ENCODE results near the gene MBNL1.

The MBNL1 gene

DNA sequence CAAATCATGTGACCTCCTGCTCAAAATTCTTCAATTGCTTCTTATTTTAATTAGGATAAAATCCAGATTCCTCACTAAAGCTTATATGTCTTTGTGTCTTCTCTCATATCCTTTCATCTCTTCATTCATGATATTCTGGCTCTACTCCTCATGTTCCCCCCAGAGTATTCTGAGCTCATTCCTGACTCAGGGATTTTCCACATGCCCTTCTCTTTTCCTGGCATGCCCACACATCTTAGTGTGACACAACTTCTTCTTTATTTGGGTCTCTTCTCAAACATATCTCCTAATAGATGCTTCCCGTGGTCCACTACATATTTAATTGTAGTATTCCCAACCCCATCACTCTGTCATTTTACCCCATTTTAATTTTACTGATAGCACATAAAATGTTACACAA, 15.2 kb upstream of the MBNL1 start:
- peaks cover 3% of the 10 kb centered on the region for H3K4me1 ChIP-seq (ENCODE audit: control insufficient read depth, insufficient read depth, low read length, poor library complexity, severe bottlenecking)
- H3K36me3 ChIP-seq (ENCODE audit: control insufficient read depth, insufficient read depth, low read length), result no peaks in the 10 kb centered on the region
- 80 to 100% methylated on average over 1 of the region's 1 CpG for WGBS, 2 experiments (ENCODE audit: insufficient coverage in 2 of 2)
- no peaks in the 10 kb centered on the region for H3K9me3 ChIP-seq (ENCODE audit: control insufficient read depth, low read length)
- no peak overlapping the region for H3K27ac ChIP-seq (ENCODE audit: low read depth, low read length, severe bottlenecking)
- no peak overlapping the region for H3K4me3 ChIP-seq (ENCODE audit: extremely low read depth, insufficient read depth, low read length, poor library complexity, severe bottlenecking)

DNA sequence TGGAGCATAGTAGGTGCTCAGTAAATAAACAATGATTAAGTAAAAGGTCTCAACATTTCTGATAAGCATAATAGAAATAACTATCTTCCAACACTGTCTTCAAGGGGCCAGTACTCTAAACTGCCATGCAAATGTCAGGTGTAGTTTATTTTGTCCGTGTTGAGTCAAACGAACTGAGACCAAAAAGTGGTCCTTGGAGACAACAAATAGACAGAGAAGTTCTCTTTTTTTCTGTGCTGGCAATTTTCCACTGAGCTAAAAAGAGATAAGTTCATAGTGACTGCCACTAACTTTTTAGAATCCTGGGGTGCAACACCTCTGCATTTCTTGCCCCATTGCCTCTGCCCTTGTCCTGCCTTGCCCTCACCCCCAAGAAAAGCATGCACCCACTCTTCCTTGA, 14.7 kb upstream of the MBNL1 start:
- Histone ChIP-seq H3K4me3 (ENCODE audit: extremely low read depth, insufficient read depth, low read length, poor library complexity, severe bottlenecking) (no peak overlapping the region), H3K4me1 (ENCODE audit: control insufficient read depth, insufficient read depth, low read length, poor library complexity, severe bottlenecking) (peaks cover 8% of the 10 kb centered on the region), H3K27ac (ENCODE audit: low read depth, low read length, severe bottlenecking) (no peak overlapping the region), H3K9me3 (ENCODE audit: control insufficient read depth, low read length) (no peaks in the 10 kb centered on the region), H3K36me3 (ENCODE audit: control insufficient read depth, insufficient read depth, low read length) (no peaks in the 10 kb centered on the region)
- 90 to 93% methylated on average over 2 of the region's 2 CpGs for WGBS, 2 experiments (ENCODE audit: insufficient coverage in 2 of 2)

DNA sequence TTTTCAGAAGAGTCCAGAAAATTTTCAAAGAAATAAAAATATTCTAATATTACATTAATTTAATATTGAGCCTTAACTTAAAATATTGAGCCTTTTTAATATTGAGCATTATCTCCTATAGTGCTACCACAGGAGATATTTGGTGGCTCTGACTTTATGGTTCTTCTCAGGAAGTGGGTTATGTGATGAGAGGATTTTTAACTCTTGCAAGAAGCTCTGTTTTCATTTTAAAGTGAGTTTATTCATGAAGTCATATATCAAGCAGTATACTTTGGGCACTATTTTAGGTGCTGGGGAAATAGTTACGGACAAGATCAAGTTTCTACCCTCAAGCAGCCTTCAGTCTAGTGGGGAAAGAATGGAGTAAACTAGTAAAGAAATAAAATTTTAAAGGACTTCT, 13.4 kb upstream of the MBNL1 start:
- peaks cover 11% of the 10 kb centered on the region for H3K4me1 ChIP-seq (ENCODE audit: control insufficient read depth, insufficient read depth, low read length, poor library complexity, severe bottlenecking)
- no CpG with 5 or more reads among the region's 1 CpG for WGBS, 2 experiments (ENCODE audit: insufficient coverage in 2 of 2)
- no peak overlapping the region for H3K27ac ChIP-seq (ENCODE audit: low read depth, low read length, severe bottlenecking)
- H3K9me3 ChIP-seq (ENCODE audit: control insufficient read depth, low read length), result no peaks in the 10 kb centered on the region
- H3K4me3 ChIP-seq (ENCODE audit: extremely low read depth, insufficient read depth, low read length, poor library complexity, severe bottlenecking), result no peak overlapping the region
- no peaks in the 10 kb centered on the region for H3K36me3 ChIP-seq (ENCODE audit: control insufficient read depth, insufficient read depth, low read length)

DNA sequence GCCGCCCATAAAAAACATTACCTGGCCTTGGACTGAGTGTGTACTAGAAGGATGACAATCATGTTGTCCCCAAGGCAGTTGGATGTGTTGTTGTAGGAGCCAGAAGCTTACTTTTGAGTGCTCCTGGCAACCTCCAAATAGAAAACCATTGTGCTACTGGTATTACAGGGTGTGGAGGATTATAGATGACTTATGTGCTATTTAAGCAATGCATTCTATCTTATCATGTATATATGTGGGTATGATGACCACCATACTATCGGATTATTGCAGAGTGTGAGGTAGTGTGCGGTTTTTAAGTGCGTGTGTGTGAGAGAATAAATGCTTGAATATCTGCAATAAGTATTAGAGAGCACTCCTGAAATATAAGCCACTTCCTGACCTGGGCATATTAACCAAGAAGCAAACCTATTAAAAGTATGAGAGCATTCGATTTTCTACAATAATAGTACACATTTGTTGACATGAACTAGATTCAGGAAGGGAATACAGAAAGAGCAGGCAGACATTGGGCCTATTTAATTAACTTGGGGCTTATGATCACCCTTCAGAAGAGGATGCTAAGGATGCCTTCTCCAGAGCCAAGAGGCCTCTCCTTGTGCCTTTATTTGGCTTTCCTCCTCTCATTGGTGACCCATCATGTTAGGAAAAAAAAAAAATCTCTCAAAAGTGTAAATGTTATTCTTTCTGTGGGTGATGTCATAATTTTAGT, 11.7 kb upstream of the MBNL1 start:
- 100% methylated on average over 1 of the region's 5 CpGs; no CpG with 5 or more reads in 1 of the 2 experiments for WGBS, 2 experiments (ENCODE audit: insufficient coverage in 2 of 2)
- Histone ChIP-seq H3K36me3 (ENCODE audit: control insufficient read depth, insufficient read depth, low read length) (no peaks in the 10 kb centered on the region), H3K9me3 (ENCODE audit: control insufficient read depth, low read length) (no peaks in the 10 kb centered on the region), H3K4me3 (ENCODE audit: extremely low read depth, insufficient read depth, low read length, poor library complexity, severe bottlenecking) (no peak overlapping the region), H3K4me1 (ENCODE audit: control insufficient read depth, insufficient read depth, low read length, poor library complexity, severe bottlenecking) (peaks cover 11% of the 10 kb centered on the region), H3K27ac (ENCODE audit: low read depth, low read length, severe bottlenecking) (no peak overlapping the region)

DNA sequence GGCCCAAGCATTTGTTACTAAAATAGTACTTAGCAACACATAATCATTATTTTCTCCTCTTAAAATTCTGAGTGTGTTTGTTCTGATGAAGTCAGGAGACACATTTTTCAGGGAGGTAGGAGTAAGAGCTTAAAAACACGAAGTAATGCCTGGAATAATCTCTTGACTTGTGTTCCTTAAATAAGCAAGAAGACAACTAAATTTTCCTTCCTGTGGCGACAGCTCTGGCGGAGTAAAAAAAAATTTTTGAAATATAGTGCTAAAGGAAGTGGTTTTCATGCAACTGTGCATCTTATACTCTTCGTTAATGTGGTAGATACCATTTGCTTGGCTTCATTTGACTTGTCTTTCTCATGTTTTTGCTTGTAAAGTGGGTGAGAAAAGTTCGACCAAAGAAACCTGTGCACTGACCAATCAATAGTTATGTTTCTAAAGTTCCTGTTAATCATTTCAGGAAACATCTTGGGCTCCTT, 11.1 kb upstream of the MBNL1 start:
- 94 to 100% methylated on average over 2 of the region's 5 CpGs for WGBS, 2 experiments (ENCODE audit: insufficient coverage in 2 of 2)
- Histone ChIP-seq H3K4me1 (ENCODE audit: control insufficient read depth, insufficient read depth, low read length, poor library complexity, severe bottlenecking) (peaks cover 11% of the 10 kb centered on the region), H3K27ac (ENCODE audit: low read depth, low read length, severe bottlenecking) (no peak overlapping the region), H3K36me3 (ENCODE audit: control insufficient read depth, insufficient read depth, low read length) (no peaks in the 10 kb centered on the region), H3K4me3 (ENCODE audit: extremely low read depth, insufficient read depth, low read length, poor library complexity, severe bottlenecking) (no peak overlapping the region), H3K9me3 (ENCODE audit: control insufficient read depth, low read length) (no peaks in the 10 kb centered on the region)

DNA sequence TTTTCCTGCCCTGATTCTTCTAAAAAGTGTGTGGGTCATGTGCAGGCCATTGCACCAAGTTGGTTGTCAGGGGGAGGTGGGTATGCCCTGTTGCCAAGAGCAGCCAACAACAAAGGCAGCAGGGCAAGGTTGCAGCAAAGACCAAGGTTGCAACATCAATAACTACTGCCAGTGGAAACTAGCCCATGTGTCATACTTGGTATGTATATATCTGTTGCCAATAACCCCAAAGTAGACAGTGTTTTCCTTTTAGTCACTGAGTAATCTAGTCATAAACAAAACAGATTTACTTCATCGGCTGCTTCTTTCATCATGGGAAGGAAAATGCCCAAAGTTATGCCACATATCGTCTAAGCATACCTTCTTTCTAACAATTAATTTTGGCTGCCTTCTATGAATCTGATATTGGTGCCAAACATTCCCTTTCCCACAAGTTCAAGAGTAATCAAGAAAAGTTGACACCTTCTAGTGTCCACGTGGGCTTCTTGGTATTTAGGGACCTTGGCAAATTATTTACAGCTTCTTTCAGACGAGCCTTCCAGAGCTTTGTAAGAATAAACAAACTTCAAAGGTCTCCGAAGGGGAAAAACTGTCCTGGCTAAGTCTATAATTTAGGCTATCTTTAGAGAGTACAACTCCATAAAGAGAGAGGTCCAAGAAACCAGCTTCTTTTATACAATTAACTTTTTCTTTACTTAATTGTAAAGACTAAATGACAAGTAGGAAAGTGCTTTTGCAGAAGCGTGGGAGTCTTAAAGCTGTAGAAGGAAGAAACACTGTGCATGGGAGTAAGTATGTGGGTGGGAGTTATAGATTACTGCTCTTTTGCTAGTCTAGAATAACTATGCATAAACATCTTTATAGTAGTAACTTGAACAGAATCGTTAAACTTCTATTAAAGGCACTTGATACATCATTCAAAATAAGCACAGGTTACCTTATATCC, 10.0 kb upstream of the MBNL1 start:
- WGBS, 2 experiments (ENCODE audit: insufficient coverage in 2 of 2), result 81 to 95% methylated on average over 2 of the region's 7 CpGs
- peak overlapping the region; percentile 30 for H3K27ac ChIP-seq (ENCODE audit: low read depth, low read length, severe bottlenecking)
- no peak overlapping the region for H3K4me3 ChIP-seq (ENCODE audit: extremely low read depth, insufficient read depth, low read length, poor library complexity, severe bottlenecking)
- no peaks in the 10 kb centered on the region for H3K9me3 ChIP-seq (ENCODE audit: control insufficient read depth, low read length)
- H3K4me1 ChIP-seq (ENCODE audit: control insufficient read depth, insufficient read depth, low read length, poor library complexity, severe bottlenecking), result peaks cover 11% of the 10 kb centered on the region
- no peaks in the 10 kb centered on the region for H3K36me3 ChIP-seq (ENCODE audit: control insufficient read depth, insufficient read depth, low read length)

DNA sequence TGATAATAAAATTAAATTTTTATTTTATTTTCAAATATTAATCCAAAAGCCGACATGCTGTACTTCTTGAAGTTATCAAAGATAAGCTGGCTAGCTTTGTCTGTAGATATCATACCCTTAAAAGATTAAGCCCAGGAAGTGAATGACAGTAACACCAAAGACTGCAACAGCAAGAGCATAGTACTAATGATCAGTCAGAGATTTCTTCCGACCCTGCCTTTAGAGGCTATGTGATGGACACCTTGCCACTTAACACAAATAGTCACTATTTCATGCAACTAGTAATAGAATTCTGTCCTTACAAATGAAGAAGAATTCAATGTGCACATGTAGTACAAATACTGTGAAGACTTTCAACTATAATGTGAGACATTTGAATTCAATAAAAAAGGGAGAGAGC, 9.3 kb upstream of the MBNL1 start:
- no peaks in the 10 kb centered on the region for H3K9me3 ChIP-seq (ENCODE audit: control insufficient read depth, low read length)
- no peak overlapping the region for H3K27ac ChIP-seq (ENCODE audit: low read depth, low read length, severe bottlenecking)
- peaks cover 11% of the 10 kb centered on the region for H3K4me1 ChIP-seq (ENCODE audit: control insufficient read depth, insufficient read depth, low read length, poor library complexity, severe bottlenecking)
- no CpG with 5 or more reads among the region's 2 CpGs for WGBS, 2 experiments (ENCODE audit: insufficient coverage in 2 of 2)
- no peaks in the 10 kb centered on the region for H3K36me3 ChIP-seq (ENCODE audit: control insufficient read depth, insufficient read depth, low read length)
- no peak overlapping the region for H3K4me3 ChIP-seq (ENCODE audit: extremely low read depth, insufficient read depth, low read length, poor library complexity, severe bottlenecking)

DNA sequence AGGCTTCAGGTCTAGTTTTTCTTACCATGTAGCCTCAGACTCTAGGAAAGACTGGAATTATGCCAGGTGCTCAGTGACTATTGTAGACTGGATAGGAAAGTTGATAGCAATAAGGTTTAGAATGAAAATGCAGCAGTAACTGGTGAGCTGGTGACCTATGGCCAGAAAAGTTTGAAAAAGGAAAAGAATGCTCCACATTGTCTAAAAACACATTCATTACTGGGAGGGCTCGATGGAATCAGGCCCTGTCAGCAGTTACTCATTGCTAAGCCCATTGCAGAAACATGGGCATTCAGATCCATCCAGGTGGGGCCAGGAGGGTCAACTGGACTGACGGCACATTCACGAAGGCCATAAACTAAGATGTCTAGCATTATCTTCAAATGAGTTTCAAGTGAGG, 8.7 kb upstream of the MBNL1 start:
- H3K9me3 ChIP-seq (ENCODE audit: control insufficient read depth, low read length), result no peaks in the 10 kb centered on the region
- H3K4me1 ChIP-seq (ENCODE audit: control insufficient read depth, insufficient read depth, low read length, poor library complexity, severe bottlenecking), result peaks cover 11% of the 10 kb centered on the region
- WGBS, 2 experiments (ENCODE audit: insufficient coverage in 2 of 2), result 77% methylated on average over 2 of the region's 3 CpGs; no CpG with 5 or more reads in 1 of the 2 experiments
- no peak overlapping the region for H3K27ac ChIP-seq (ENCODE audit: low read depth, low read length, severe bottlenecking)
- H3K4me3 ChIP-seq (ENCODE audit: extremely low read depth, insufficient read depth, low read length, poor library complexity, severe bottlenecking), result no peak overlapping the region
- H3K36me3 ChIP-seq (ENCODE audit: control insufficient read depth, insufficient read depth, low read length), result no peaks in the 10 kb centered on the region

DNA sequence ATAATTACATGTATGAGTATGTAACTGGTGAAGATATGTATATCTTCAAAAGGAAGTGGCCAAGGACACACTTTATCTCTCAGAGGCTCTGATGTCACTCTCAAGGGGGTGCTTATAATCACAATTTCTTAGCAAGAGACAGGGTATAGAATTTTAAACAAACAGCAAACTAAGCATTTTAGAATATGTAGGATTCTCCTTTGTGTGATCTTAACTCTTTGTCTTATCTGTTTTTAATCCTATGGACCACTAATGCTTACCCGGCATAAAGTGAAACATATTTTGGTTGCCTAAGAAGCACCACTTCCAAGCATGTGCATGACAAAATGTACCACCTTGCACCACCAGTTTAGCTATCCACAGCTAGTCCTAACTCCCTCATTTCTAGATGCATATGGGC, 8.2 kb upstream of the MBNL1 start:
- H3K36me3 ChIP-seq (ENCODE audit: control insufficient read depth, insufficient read depth, low read length), result no peaks in the 10 kb centered on the region
- peaks cover 11% of the 10 kb centered on the region for H3K4me1 ChIP-seq (ENCODE audit: control insufficient read depth, insufficient read depth, low read length, poor library complexity, severe bottlenecking)
- 86 to 100% methylated on average over 1 of the region's 1 CpG for WGBS, 2 experiments (ENCODE audit: insufficient coverage in 2 of 2)
- no peaks in the 10 kb centered on the region for H3K9me3 ChIP-seq (ENCODE audit: control insufficient read depth, low read length)
- no peak overlapping the region for H3K4me3 ChIP-seq (ENCODE audit: extremely low read depth, insufficient read depth, low read length, poor library complexity, severe bottlenecking)
- H3K27ac ChIP-seq (ENCODE audit: low read depth, low read length, severe bottlenecking), result no peak overlapping the region

DNA sequence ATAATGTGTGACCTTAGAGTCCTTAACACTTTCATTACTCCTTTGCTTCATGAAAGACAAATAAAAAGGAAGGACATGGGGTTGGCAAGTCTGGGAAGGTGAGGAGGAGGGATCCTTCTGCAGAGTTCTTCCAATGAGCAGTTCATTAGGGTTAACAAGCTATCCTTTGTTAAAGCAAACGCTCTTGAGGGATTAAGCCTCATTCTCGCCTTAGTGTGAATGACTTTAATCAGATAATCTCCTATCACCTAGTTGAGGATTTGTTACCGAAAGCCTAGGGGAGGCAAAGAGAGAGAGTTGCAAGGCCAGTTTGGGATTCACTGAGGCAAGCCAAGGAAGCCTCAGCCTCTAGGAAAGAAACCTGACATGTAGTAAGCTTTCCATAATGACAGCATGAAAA, 7.4 kb upstream of the MBNL1 start:
- H3K27ac ChIP-seq (ENCODE audit: low read depth, low read length, severe bottlenecking), result no peak overlapping the region
- no peak overlapping the region for H3K4me3 ChIP-seq (ENCODE audit: extremely low read depth, insufficient read depth, low read length, poor library complexity, severe bottlenecking)
- WGBS, 2 experiments (ENCODE audit: insufficient coverage in 2 of 2), result 0 to 60% methylated on average over 1 of the region's 3 CpGs
- H3K9me3 ChIP-seq (ENCODE audit: control insufficient read depth, low read length), result no peaks in the 10 kb centered on the region
- H3K4me1 ChIP-seq (ENCODE audit: control insufficient read depth, insufficient read depth, low read length, poor library complexity, severe bottlenecking), result peaks cover 15% of the 10 kb centered on the region
- no peaks in the 10 kb centered on the region for H3K36me3 ChIP-seq (ENCODE audit: control insufficient read depth, insufficient read depth, low read length)

Data from mesodermal cell (in vitro differentiated cells).